RWPE1 (cell line): Measurements from ENCODE around the gene WDFY2.

Experiments
- CTCF ChIA-PET: fragments of 350-600 bp; sonication (Branson Sonifier 250); formaldehyde crosslinking; extraction: SDS; loops from one replicate; lab custom pipeline; 2021; lab: Yijun Ruan, JAX
- POLR2A ChIA-PET: fragments of 400-600 bp; formaldehyde crosslinking; extraction: SDS; loops from one replicate; lab custom pipeline; 2020; ENCODE audit warnings: antibody characterized with exemption; ENCODE audit not compliant: low non-redundant PET; lab: Yijun Ruan, JAX
- DNase-seq: peaks from one replicate; pipeline ENCODE4 v3.0.0; 2012; ENCODE audit warnings: low spot score
- H3K27ac ChIP-seq: fragments of 450-650 bp; 2 replicates; pipeline ENCODE4 v1.5.1; 2017
- CTCF ChIP-seq: fragments of 450-650 bp; conservative IDR thresholded peaks from 2 replicates; pipeline ENCODE4 v1.5.1; 2017; ENCODE audit warnings: low read depth, mild to moderate bottlenecking

WDFY2 gene

GRCh38 chr13:51704399-51705313 is 120.4 kb downstream of the WDFY2 start:
- CTCF ChIA-PET: interaction anchor here (0.6 kb wide), 1 partner anchor 138 kb away, joined by 4 read pairs; no protein-coding TSS in a partner anchor
- H3K27ac ChIP-seq: no peak overlapping the region
- no peak for DNase-seq
- POLR2A ChIA-PET: no interaction called here
- no peak for TF ChIP-seq CTCF

DNA sequence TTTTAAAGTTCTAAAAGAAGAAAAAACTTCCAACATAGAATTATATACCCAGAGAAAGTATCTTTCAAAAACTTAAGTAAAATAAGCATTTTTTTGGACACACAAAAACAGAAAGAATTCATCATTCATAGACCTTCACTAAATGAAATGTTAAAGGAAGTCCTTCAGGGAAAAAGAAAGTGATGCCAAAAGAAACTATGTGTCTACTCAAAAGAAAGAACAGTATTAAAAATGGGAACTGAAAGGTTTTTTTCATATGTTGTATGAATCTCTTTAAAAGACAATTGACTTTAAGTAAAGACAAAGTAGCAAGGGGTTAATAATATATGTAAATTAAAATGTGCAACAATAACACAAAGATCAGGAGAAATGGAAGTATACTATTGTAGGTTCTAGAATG is 123.2 kb downstream of the WDFY2 start:
- ChIA-PET POLR2A (no interaction called here), CTCF (no interaction called here)
- no peak overlapping the region for H3K27ac ChIP-seq
- no peak for TF ChIP-seq CTCF
- no peak for DNase-seq

DNA sequence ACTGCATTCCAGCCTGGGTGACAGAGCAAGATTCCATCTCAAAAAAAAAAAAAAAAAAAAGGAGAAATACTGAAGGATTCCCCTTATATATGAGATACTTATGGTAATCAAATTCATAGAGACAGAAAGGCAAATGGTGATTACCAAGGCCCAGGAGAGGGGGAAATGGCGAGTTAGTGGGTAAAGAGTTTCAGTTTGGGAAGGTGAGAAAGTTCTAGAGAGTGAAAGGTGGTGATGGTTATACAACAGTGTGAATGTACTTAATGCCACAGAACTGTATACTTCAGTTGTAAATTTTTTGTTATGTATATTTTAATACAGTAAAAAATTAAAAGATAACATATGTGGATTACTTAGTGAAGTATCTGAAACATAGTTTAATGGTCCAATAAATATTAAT is 129.5 kb downstream of the WDFY2 start:
- CTCF ChIA-PET: no interaction called here
- POLR2A ChIA-PET: no interaction called here
- no peak for DNase-seq
- TF ChIP-seq CTCF: no peak
- peak overlapping the region; percentile 73 for H3K27ac ChIP-seq

GRCh38 chr13:51714663-51715168 is 130.5 kb downstream of the WDFY2 start:
- TF ChIP-seq CTCF: no peak
- peak overlapping the region; percentile 73 for H3K27ac ChIP-seq
- CTCF ChIA-PET: no interaction called here
- POLR2A ChIA-PET: interaction anchor here (0.6 kb wide), 1 partner anchor 428 kb away, joined by 3 read pairs; no protein-coding TSS in a partner anchor
- DNase-seq: peak; percentile 36

DNA sequence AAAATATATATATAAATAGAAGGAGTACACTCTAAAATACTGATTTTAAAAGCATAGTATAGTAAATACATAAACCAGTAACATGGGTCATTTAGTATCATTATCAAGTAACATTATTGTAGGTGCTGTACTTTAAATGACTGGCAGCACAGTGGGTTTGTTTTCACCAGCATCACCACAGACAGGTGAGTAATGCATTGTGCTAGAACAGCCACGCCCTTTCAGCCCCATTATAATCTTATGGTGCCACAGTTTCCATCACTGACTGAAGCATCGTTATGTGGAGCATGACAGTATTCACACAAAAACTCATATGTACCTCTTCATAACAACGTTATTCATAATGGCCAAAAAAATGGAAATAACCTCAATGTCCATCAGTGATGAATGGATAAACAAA is 131.4 kb downstream of the WDFY2 start:
- CTCF ChIA-PET: no interaction called here
- POLR2A ChIA-PET: no interaction called here

More for the DNA sequence above, 131.4 kb downstream of the WDFY2 start:
- no peak overlapping the region for H3K27ac ChIP-seq
- TF ChIP-seq CTCF: no peak
- DNase-seq: no peak
